Measurements from ENCODE around the gene VAC14.

- TF ChIP-seq CTCF (conservative IDR thresholded peaks at IDR 0.05; ENCODE audit: low read depth, low read length) (no peak), EZH2 (IDR thresholded peaks at IDR 0.05; ENCODE audit: low read length, unreplicated experiment) (no peak), EZH2phosphoT487 (IDR thresholded peaks at IDR 0.05; ENCODE audit: borderline replicate concordance, low read length) (no peak)
Measured at GRCh38 chr16:70769761-70770160, 31.2 kb downstream of the VAC14 start.
